HG02759 (cell line): ENCODE data around the gene SKAP1.

Experiments used
- ATAC-seq: cut with Tn5 transposase; IDR thresholded peaks from one replicate; pipeline ENCODE4 v1.9.1; 2021; ENCODE audit warnings: mild to moderate bottlenecking, moderate library complexity; ENCODE audit not compliant: unreplicated experiment

SKAP1 gene

GRCh38 chr17:48429638-48430586, at the start of gene SKAP1:
Gene SKAP1 (minus strand): TSS chr17:48430214.
- peak; percentile 76 for ATAC-seq

- ATAC-seq = no peak
Observed at GRCh38 chr17:48479014-48479402, 49.0 kb upstream of the SKAP1 start.

- peak; percentile 89 for ATAC-seq
Observed at GRCh38 chr17:48478224-48479013, 48.4 kb upstream of the SKAP1 start.

GRCh38 chr17:48477221-48477620, 47.2 kb upstream of the SKAP1 start:
- ATAC-seq = no peak

- no peak for ATAC-seq
Observed at GRCh38 chr17:48472411-48473281, 42.6 kb upstream of the SKAP1 start.

- no peak for ATAC-seq
Observed at GRCh38 chr17:48471817-48472410, 41.9 kb upstream of the SKAP1 start.

- no peak for ATAC-seq
Observed at GRCh38 chr17:48470388-48471034, 40.5 kb upstream of the SKAP1 start.

- no peak for ATAC-seq
Observed at GRCh38 chr17:48469227-48469626, 39.2 kb upstream of the SKAP1 start.

- ATAC-seq = no peak
Observed at GRCh38 chr17:48468299-48468698, 38.3 kb upstream of the SKAP1 start.

GRCh38 chr17:48465884-48466283, 35.9 kb upstream of the SKAP1 start:
- ATAC-seq = no peak

- no peak for ATAC-seq
Observed at GRCh38 chr17:48463526-48463925, 33.5 kb upstream of the SKAP1 start.

- no peak for ATAC-seq
Observed at GRCh38 chr17:48462946-48463345, 32.9 kb upstream of the SKAP1 start.

GRCh38 chr17:48460052-48460451, 30.0 kb upstream of the SKAP1 start:
- ATAC-seq = no peak

GRCh38 chr17:48459070-48459844, 29.2 kb upstream of the SKAP1 start:
- ATAC-seq = no peak

- peak; percentile 62 for ATAC-seq
Observed at GRCh38 chr17:48457080-48457836, 27.2 kb upstream of the SKAP1 start.

GRCh38 chr17:48456589-48456988, 26.6 kb upstream of the SKAP1 start:
- ATAC-seq = no peak

GRCh38 chr17:48455791-48456190, 25.8 kb upstream of the SKAP1 start:
- ATAC-seq = no peak

- ATAC-seq = no peak
Observed at GRCh38 chr17:48453447-48453846, 23.4 kb upstream of the SKAP1 start.

GRCh38 chr17:48451489-48451888, 21.5 kb upstream of the SKAP1 start:
- no peak for ATAC-seq
